CD4-positive, alpha-beta T cell treated with Interleukin-17A for 1 hour (primary cell): ENCODE results near the gene IGFBP7.
A peak's percentile ranks its signal among the peaks of the same experiment; 100 is the strongest.

Experiments
- DNase-seq: peaks from one replicate; pipeline ENCODE4 v3.0.0-alpha.2; 2020

The IGFBP7 gene

GRCh38 chr4:57034520-57034919 is 75.7 kb downstream of the IGFBP7 start:
- no peak for DNase-seq

- DNase-seq = no peak
Observed at GRCh38 chr4:57023104-57023503, 87.1 kb downstream of the IGFBP7 start.

GRCh38 chr4:57020467-57021101 is 89.6 kb downstream of the IGFBP7 start:
- DNase-seq = no peak

- no peak for DNase-seq
Observed at GRCh38 chr4:57018980-57019379, 91.2 kb downstream of the IGFBP7 start.

- no peak for DNase-seq
Observed at GRCh38 chr4:57013543-57014120, 96.6 kb downstream of the IGFBP7 start.

- DNase-seq = no peak
Observed at GRCh38 chr4:56999751-57000150, 110.4 kb downstream of the IGFBP7 start.

- DNase-seq = no peak
Observed at GRCh38 chr4:56995525-56995924, 114.7 kb downstream of the IGFBP7 start.

- DNase-seq = no peak
Observed at GRCh38 chr4:56990109-56990905, 119.9 kb downstream of the IGFBP7 start.

- DNase-seq = no peak
Observed at GRCh38 chr4:56986952-56987351, 123.2 kb downstream of the IGFBP7 start.

- DNase-seq = no peak
Observed at GRCh38 chr4:56986192-56986591, 124.0 kb downstream of the IGFBP7 start.

GRCh38 chr4:56981795-56982201 is 128.4 kb downstream of the IGFBP7 start:
- DNase-seq = peak; percentile 7
